SU-DHL-6 (cell line): ENCODE data around the gene ERGIC2.

Experiments used
- H2AFZ ChIP-seq: fragments of 200-600 bp; sonication (generic); 2 replicates; pipeline ENCODE4 v1.6.1; 2014; ENCODE audit warnings: low read depth, mild to moderate bottlenecking, moderate library complexity, mixed read lengths, antibody characterized with exemption, low read length; ENCODE audit not compliant: severe bottlenecking
- H3F3A ChIP-seq: fragments of 200-600 bp; shearing (Covaris generic); 2 replicates; pipeline ENCODE4 v1.6.0; 2016; ENCODE audit warnings: antibody characterized with exemption, mild to moderate bottlenecking; ENCODE audit not compliant: insufficient read depth
- H3K27ac ChIP-seq: fragments of 200-600 bp; sonication (generic); 2 replicates; pipeline ENCODE4 v1.5.1; 2016; ENCODE audit warnings: low read depth, mild to moderate bottlenecking, low read length, moderate library complexity, mixed read lengths
- H3K27me3 ChIP-seq: fragments of 200-600 bp; sonication (generic), shearing (Covaris generic); 2 replicates; pipeline ENCODE4 v1.6.0; 2014; ENCODE audit warnings: mild to moderate bottlenecking, low read length
- H3K36me3 ChIP-seq: fragments of 200-600 bp; sonication (generic); 2 replicates; pipeline ENCODE4 v1.6.1; 2014; ENCODE audit warnings: mild to moderate bottlenecking, low read length, mixed read lengths
- H3K4me2 ChIP-seq: fragments of 300-600, 200-600 bp; shearing (Covaris generic), sonication (generic); 2 replicates; pipeline ENCODE4 v1.6.0; 2014; ENCODE audit warnings: low read length, low read depth, mild to moderate bottlenecking; ENCODE audit not compliant: poor library complexity, severe bottlenecking
- H3K4me3 ChIP-seq: fragments of 200-600 bp; sonication (generic); 2 replicates; pipeline ENCODE4 v1.5.1; 2014; ENCODE audit warnings: antibody characterized with exemption, low read length, mild to moderate bottlenecking, mixed read lengths; ENCODE audit not compliant: insufficient read depth, poor library complexity, severe bottlenecking
- H3K79me2 ChIP-seq: fragments of 200-600 bp; sonication (generic); 2 replicates; pipeline ENCODE4 v1.6.1; 2014; ENCODE audit warnings: mild to moderate bottlenecking, low read length, moderate library complexity; ENCODE audit not compliant: insufficient read depth
- H3K9ac ChIP-seq: fragments of 200-600 bp; sonication (generic); 2 replicates; pipeline ENCODE4 v1.7.0; 2014; ENCODE audit warnings: mild to moderate bottlenecking, low read length
- H3K9me2 ChIP-seq: fragments of 200-600 bp; sonication (generic); replicated peaks from 2 replicates; pipeline ENCODE4 v1.6.1; 2014; ENCODE audit warnings: low read length; ENCODE audit not compliant: insufficient read depth
- H3K9me3 ChIP-seq: fragments of 200-600 bp; sonication (generic); 2 replicates; pipeline ENCODE4 v1.6.1; 2014; ENCODE audit warnings: low read length, mixed read lengths; ENCODE audit not compliant: insufficient read depth
- H4K20me1 ChIP-seq: fragments of 200-600 bp; sonication (generic); 2 replicates; pipeline ENCODE4 v1.6.1; 2014; ENCODE audit warnings: low read depth, mild to moderate bottlenecking, antibody characterized with exemption, low read length, moderate library complexity, mixed read lengths
- EZH2phosphoT487 ChIP-seq: fragments of 200-600 bp; sonication (generic), shearing (Covaris generic); conservative IDR thresholded peaks from 2 replicates; pipeline ENCODE4 v1.6.1; 2018; ENCODE audit warnings: mild to moderate bottlenecking, antibody characterized with exemption, low read length, moderate library complexity, mixed read lengths
- TF ChIP-seq, protein P1 (sequence below): fragments of 200-600 bp; sonication (generic); IDR thresholded peaks from one replicate; pipeline ENCODE4 v1.5.1; 2017; ENCODE audit warnings: antibody characterized with exemption, mild to moderate bottlenecking, low read length, moderate library complexity; ENCODE audit not compliant: insufficient read depth, poor library complexity, severe bottlenecking

Gene ERGIC2

DNA sequence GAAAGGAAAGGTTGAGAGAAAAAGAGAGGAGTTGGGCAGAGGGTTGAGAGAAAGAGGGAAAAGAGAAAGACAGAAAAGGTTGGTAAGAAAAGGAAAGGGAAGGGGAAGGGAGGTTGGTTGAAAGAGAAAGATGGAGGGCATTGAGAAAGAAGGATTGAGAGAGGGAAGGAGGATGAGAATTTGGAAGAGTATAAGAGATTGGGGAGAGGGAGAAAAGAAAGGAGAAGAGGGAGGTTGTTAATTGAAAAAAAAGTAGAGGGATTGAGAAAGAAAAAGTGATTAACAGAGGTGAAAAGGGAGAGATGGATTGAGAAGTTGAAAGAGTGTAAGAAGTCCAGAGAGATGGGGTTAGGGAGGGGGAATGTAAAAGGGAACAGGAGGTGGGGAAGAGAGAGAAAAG is 21.5 kb upstream of the ERGIC2 start:
- Histone ChIP-seq H3K9me3 (no peaks in the 10 kb centered on the region), H3K4me3 (no peak overlapping the region), H3K9ac (no peak overlapping the region), H3K27ac (no peak overlapping the region; the same call in 1 of the 2 replicates), H3K36me3 (peaks cover 20% of the 10 kb centered on the region), H3F3A (peaks cover under 1% of the 10 kb centered on the region; the same call in 1 of the 2 replicates), H3K79me2 (peaks cover 86% of the 10 kb centered on the region), H2AFZ (no peak overlapping the region), H4K20me1 (peaks cover 49% of the 10 kb centered on the region), H3K9me2 (no peaks in the 10 kb centered on the region), H3K4me2 (no peak overlapping the region), H3K27me3 (no peaks in the 10 kb centered on the region)
- no peak for TF ChIP-seq EZH2phosphoT487
- TF ChIP-seq, protein P1, sequence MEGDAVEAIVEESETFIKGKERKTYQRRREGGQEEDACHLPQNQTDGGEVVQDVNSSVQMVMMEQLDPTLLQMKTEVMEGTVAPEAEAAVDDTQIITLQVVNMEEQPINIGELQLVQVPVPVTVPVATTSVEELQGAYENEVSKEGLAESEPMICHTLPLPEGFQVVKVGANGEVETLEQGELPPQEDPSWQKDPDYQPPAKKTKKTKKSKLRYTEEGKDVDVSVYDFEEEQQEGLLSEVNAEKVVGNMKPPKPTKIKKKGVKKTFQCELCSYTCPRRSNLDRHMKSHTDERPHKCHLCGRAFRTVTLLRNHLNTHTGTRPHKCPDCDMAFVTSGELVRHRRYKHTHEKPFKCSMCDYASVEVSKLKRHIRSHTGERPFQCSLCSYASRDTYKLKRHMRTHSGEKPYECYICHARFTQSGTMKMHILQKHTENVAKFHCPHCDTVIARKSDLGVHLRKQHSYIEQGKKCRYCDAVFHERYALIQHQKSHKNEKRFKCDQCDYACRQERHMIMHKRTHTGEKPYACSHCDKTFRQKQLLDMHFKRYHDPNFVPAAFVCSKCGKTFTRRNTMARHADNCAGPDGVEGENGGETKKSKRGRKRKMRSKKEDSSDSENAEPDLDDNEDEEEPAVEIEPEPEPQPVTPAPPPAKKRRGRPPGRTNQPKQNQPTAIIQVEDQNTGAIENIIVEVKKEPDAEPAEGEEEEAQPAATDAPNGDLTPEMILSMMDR, result no peak

- peaks cover 9% of the 10 kb centered on the region for H3F3A ChIP-seq
- H2AFZ ChIP-seq, result no peak overlapping the region
Observed at GRCh38 chr12:29398495-29398894, 17.5 kb upstream of the ERGIC2 start.

DNA sequence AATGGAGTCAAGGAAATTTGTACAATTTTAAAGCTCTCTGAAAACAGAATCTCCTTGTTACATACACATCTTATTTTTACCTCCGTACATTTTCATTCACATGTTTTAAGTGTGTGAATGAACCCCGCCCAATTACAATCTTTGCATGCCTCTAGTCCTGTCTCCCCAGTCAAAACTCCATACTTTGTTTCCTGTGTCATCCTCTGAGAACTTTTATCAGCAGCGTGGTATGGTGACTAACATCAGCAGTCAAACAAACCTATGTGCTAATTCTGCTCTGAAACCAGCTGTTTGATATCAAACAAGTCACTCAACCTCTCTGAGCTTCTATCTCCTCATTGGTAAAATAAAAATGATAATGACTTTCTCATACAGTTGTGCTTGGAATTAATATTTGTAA is 15.8 kb upstream of the ERGIC2 start:
- H3K36me3 ChIP-seq, result no peaks in the 10 kb centered on the region
- H2AFZ ChIP-seq, result no peak overlapping the region
- no peak overlapping the region for H3K9ac ChIP-seq
- H3K4me3 ChIP-seq, result no peak overlapping the region
- H3K9me2 ChIP-seq, result no peaks in the 10 kb centered on the region
- no peak overlapping the region for H3K4me2 ChIP-seq
- H3K79me2 ChIP-seq, result peaks cover 100% of the 10 kb centered on the region
- no peak overlapping the region for H3K27ac ChIP-seq
- peaks cover 9% of the 10 kb centered on the region for H3F3A ChIP-seq
- no peaks in the 10 kb centered on the region for H3K9me3 ChIP-seq
- TF ChIP-seq, protein P1, result no peak
- TF ChIP-seq EZH2phosphoT487, result no peak
- peaks cover 66% of the 10 kb centered on the region for H4K20me1 ChIP-seq
- no peaks in the 10 kb centered on the region for H3K27me3 ChIP-seq

More at GRCh38 chr12:29398495-29398894, 17.5 kb upstream of the ERGIC2 start:
- TF ChIP-seq, protein P1, result no peak
- TF ChIP-seq EZH2phosphoT487, result no peak
- Histone ChIP-seq H3K27me3 (no peaks in the 10 kb centered on the region), H3K9me2 (no peaks in the 10 kb centered on the region), H3K36me3 (0 out of 2 replicates have a peak, but pooled peaks cover 5% of the 10 kb centered on the region), H3K4me3 (no peak overlapping the region), H3K79me2 (peaks cover 100% of the 10 kb centered on the region), H3K27ac (no peak overlapping the region), H3K4me2 (no peak overlapping the region), H4K20me1 (peaks cover 78% of the 10 kb centered on the region), H3K9me3 (no peaks in the 10 kb centered on the region), H3K9ac (no peak overlapping the region)
